Measurements from ENCODE around the gene ZXDC. TPM values are rescaled to one million over a fixed set of nuclear protein-coding genes. Genes with fewer than 3 reads are reported as not detected.

ZXDC gene
- total and polyA plus RNA-seq, 2 experiments from 2014 or later, result 24.1 to 25.0 TPM

DNA sequence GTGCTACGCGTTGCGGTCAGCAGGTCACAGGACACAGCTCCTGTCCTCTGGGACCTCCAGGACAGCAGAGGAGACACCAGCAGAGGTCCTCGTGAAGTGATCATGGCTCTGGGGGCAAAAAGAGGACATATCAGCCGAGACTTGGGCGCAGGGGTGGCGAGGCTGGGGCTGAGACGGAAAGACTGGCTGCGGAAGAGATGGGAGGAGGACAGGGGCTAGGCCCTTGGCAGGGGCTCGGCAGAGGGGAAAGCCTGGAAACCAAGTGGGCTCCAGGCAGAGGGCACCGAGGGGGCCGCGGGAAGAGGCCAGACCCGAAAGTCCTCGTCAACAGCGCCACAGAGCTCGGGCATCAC lies 85.9 kb downstream of the ZXDC start:
- no peak for TF ChIP-seq EZH2phosphoT487 (IDR thresholded peaks at IDR 0.05; ENCODE audit: low read depth, severe bottlenecking, unreplicated experiment)
- TF ChIP-seq, protein P1, sequence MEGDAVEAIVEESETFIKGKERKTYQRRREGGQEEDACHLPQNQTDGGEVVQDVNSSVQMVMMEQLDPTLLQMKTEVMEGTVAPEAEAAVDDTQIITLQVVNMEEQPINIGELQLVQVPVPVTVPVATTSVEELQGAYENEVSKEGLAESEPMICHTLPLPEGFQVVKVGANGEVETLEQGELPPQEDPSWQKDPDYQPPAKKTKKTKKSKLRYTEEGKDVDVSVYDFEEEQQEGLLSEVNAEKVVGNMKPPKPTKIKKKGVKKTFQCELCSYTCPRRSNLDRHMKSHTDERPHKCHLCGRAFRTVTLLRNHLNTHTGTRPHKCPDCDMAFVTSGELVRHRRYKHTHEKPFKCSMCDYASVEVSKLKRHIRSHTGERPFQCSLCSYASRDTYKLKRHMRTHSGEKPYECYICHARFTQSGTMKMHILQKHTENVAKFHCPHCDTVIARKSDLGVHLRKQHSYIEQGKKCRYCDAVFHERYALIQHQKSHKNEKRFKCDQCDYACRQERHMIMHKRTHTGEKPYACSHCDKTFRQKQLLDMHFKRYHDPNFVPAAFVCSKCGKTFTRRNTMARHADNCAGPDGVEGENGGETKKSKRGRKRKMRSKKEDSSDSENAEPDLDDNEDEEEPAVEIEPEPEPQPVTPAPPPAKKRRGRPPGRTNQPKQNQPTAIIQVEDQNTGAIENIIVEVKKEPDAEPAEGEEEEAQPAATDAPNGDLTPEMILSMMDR (IDR thresholded peaks at IDR 0.05; ENCODE audit: poor library complexity), result no peak
- TF ChIP-seq EZH2 (IDR thresholded peaks at IDR 0.05; ENCODE audit: borderline replicate concordance), result no peak
- Histone ChIP-seq H3K9me3 (ENCODE audit: low read depth) (no peaks in the 10 kb centered on the region), H3K4me2 (peak overlapping the region; percentile 76), H2AFZ (peak overlapping the region; percentile 16), H3K36me3 (replicated peaks; ENCODE audit: insufficient read depth, low read depth) (no peaks in the 10 kb centered on the region), H4K20me1 (ENCODE audit: insufficient read depth, poor library complexity, severe bottlenecking) (no peaks in the 10 kb centered on the region), H3K27me3 (peaks cover 9% of the 10 kb centered on the region), H3K27ac (no peak overlapping the region), H3K4me1 (ENCODE audit: insufficient read depth) (peaks cover 3% of the 10 kb centered on the region), H3K4me3 (no peak overlapping the region), H3K79me2 (no peaks in the 10 kb centered on the region), H3K9me2 (replicated peaks; ENCODE audit: insufficient read depth) (no peaks in the 10 kb centered on the region)
- DNase-seq (ENCODE audit: low spot score), result no peak
- WGBS (ENCODE audit: low lambda C conversion rate, missing lambda C conversion rate), result 74% methylated on average over 16 of the region's 17 CpGs

DNA sequence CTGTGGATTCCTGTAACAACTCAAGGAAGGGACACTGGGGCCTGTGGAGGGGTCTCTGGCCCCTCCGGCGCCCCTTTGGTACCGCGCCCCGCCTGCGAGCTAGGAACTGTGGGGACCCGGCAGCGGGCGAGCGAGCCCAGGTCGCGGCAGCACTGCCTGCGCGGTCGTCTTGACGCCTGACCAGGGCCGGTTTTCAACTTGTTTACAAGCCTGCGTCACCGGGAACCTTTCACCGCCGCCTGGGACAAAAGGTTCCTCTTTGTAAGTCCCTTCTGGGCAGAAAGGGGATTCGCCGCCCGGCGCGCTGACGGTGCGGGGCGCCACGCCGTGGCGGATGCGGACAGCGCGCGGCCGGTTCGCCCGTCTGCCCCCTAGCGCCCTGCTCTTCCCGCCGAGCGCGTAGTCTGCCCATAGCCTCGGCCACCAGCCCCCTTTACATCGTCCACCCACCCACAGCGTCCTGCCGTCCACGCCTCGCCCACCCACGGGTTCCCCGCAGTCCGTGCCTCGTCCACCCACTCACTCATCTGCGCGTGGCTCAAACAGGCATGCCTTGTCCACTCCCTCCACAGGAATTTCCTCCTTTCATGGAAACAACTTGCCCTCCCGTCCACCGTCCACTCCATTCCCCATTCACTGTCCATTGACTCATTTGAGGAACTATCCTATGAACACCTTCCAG lies 86.4 kb downstream of the ZXDC start:
- peak overlapping the region; percentile 15 for H3K4me3 ChIP-seq
- peak overlapping the region; percentile 77 for H3K27ac ChIP-seq
- WGBS (ENCODE audit: low lambda C conversion rate, missing lambda C conversion rate), result 4% methylated on average over 56 of the region's 58 CpGs

More for the DNA sequence above, 86.4 kb downstream of the ZXDC start:
- Histone ChIP-seq H2AFZ (peak overlapping the region; percentile 83), H3K4me2 (peak overlapping the region; percentile 76), H3K36me3 (replicated peaks; ENCODE audit: insufficient read depth, low read depth) (no peaks in the 10 kb centered on the region), H3K9me3 (ENCODE audit: low read depth) (no peaks in the 10 kb centered on the region), H4K20me1 (ENCODE audit: insufficient read depth, poor library complexity, severe bottlenecking) (no peaks in the 10 kb centered on the region), H3K9me2 (replicated peaks; ENCODE audit: insufficient read depth) (no peaks in the 10 kb centered on the region), H3K79me2 (no peaks in the 10 kb centered on the region), H3K27me3 (peaks cover 5% of the 10 kb centered on the region), H3K4me1 (ENCODE audit: insufficient read depth) (no peaks in the 10 kb centered on the region)
- peak; percentile 95 for DNase-seq (ENCODE audit: low spot score)
- TF ChIP-seq, protein P1 (IDR thresholded peaks at IDR 0.05; ENCODE audit: poor library complexity), result peak; percentile 97
- TF ChIP-seq EZH2phosphoT487 (IDR thresholded peaks at IDR 0.05; ENCODE audit: low read depth, severe bottlenecking, unreplicated experiment), result no peak

Other genes starting within 250 kb of the ZXDC start
- 16.7 and 19.9 TPM in 2 replicates for gene KLF15, start 118.5 kb downstream of the ZXDC start, total RNA-seq
- gene KLF15, start 118.5 kb downstream of the ZXDC start, polyA plus RNA-seq, result 1.8 TPM in 2 replicates
- not detected in 2 replicates for gene CFAP100, start 81.0 kb downstream of the ZXDC start, total RNA-seq
- gene CFAP100, start 81.0 kb downstream of the ZXDC start, polyA plus RNA-seq, result not detected in 2 replicates
- 2.2 and 4.2 TPM in 2 replicates for gene UROC1, start 41.9 kb upstream of the ZXDC start, total RNA-seq
- 1.5 and 2.3 TPM in 2 replicates for gene UROC1, start 41.9 kb upstream of the ZXDC start, polyA plus RNA-seq
- 31.5 and 36.0 TPM in 2 replicates for gene CHST13, start 48.3 kb upstream of the ZXDC start, total RNA-seq
- gene CHST13, start 48.3 kb upstream of the ZXDC start, polyA plus RNA-seq, result 50.2 and 54.6 TPM in 2 replicates
- gene C3orf22, start 83.0 kb upstream of the ZXDC start, total RNA-seq, result not detected in 2 replicates
- 0.19 TPM in 1 of 2 replicates, not detected in the other for gene C3orf22, start 83.0 kb upstream of the ZXDC start, polyA plus RNA-seq
- gene TXNRD3, start 179.2 kb upstream of the ZXDC start, total RNA-seq, result 11.1 and 13.1 TPM in 2 replicates
- 9.3 and 10.4 TPM in 2 replicates for gene TXNRD3, start 179.2 kb upstream of the ZXDC start, polyA plus RNA-seq
- gene CHCHD6, start 228.3 kb upstream of the ZXDC start, total RNA-seq, result 9.6 and 13.8 TPM in 2 replicates
- gene CHCHD6, start 228.3 kb upstream of the ZXDC start, polyA plus RNA-seq, result 19.7 and 20.6 TPM in 2 replicates